ENCODE data around the gene MYO1A. TPM values are rescaled to one million over a fixed set of nuclear protein-coding genes. Genes with fewer than 3 reads are reported as not detected.

MYO1A gene
- total and polyA plus RNA-seq, 2 of the 13 experiments (the other 11 are each of a cell fraction or from before 2014, with no cell fraction given): 5.3 to 6.0 TPM

DNA sequence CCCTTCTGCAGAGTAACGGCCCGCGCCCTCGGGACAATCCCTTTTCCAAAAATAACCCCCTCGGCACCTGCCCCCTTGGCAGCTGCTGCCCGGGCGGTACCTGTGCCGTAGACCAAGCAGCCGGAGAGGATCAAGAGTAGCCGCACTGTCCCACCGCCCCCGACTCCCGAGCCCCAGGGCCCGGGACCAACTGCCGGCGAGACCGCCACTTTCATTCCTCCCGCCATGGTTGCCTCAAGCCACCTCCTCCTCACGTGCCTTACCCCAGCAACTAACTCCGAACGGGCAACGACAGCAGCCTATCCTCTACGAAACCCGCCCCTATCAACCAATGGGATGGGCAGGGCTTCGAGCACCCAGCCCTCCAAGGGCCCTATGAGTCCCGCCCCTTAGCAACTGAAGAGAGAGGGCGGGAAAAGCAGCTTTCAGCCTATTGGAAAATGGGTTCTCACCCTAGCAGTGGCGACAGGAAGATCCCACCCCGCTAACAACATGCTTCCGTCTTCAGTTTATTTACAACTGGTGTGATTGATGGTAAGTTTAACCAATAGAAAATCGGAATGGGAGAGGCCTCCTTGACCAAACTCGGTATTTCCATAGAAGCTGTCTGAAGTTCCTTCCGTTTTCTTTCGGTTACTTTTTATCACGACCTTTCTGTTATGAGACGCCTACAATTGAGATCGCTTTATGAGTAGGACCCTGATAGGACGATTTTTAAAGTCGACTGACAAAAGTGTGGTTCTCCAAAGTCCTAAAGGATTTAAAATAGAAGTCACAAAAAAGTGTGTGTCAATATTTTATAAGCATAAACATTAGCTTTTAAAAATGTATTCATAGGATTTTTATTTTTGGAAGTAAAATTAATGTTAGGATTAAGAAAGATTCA is 28.8 kb upstream of the MYO1A start, which contains the start of gene NEMP1 (continued):
- TF ChIP-seq, protein P1, sequence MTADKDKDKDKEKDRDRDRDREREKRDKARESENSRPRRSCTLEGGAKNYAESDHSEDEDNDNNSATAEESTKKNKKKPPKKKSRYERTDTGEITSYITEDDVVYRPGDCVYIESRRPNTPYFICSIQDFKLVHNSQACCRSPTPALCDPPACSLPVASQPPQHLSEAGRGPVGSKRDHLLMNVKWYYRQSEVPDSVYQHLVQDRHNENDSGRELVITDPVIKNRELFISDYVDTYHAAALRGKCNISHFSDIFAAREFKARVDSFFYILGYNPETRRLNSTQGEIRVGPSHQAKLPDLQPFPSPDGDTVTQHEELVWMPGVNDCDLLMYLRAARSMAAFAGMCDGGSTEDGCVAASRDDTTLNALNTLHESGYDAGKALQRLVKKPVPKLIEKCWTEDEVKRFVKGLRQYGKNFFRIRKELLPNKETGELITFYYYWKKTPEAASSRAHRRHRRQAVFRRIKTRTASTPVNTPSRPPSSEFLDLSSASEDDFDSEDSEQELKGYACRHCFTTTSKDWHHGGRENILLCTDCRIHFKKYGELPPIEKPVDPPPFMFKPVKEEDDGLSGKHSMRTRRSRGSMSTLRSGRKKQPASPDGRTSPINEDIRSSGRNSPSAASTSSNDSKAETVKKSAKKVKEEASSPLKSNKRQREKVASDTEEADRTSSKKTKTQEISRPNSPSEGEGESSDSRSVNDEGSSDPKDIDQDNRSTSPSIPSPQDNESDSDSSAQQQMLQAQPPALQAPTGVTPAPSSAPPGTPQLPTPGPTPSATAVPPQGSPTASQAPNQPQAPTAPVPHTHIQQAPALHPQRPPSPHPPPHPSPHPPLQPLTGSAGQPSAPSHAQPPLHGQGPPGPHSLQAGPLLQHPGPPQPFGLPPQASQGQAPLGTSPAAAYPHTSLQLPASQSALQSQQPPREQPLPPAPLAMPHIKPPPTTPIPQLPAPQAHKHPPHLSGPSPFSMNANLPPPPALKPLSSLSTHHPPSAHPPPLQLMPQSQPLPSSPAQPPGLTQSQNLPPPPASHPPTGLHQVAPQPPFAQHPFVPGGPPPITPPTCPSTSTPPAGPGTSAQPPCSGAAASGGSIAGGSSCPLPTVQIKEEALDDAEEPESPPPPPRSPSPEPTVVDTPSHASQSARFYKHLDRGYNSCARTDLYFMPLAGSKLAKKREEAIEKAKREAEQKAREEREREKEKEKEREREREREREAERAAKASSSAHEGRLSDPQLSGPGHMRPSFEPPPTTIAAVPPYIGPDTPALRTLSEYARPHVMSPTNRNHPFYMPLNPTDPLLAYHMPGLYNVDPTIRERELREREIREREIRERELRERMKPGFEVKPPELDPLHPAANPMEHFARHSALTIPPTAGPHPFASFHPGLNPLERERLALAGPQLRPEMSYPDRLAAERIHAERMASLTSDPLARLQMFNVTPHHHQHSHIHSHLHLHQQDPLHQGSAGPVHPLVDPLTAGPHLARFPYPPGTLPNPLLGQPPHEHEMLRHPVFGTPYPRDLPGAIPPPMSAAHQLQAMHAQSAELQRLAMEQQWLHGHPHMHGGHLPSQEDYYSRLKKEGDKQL (CRISPR knock-in tag; IDR thresholded peaks at IDR 0.05; ENCODE audit: low read depth): no peak
- no peak for TF ChIP-seq GPN1 (CRISPR knock-in tag; IDR thresholded peaks at IDR 0.05; ENCODE audit: borderline replicate concordance)
- TF ChIP-seq KDM3A (CRISPR knock-in tag; IDR thresholded peaks at IDR 0.05; ENCODE audit: low read depth): no peak
- no peak for TF ChIP-seq CENPX (CRISPR knock-in tag; IDR thresholded peaks at IDR 0.05)
- TF ChIP-seq NCOA2 (CRISPR knock-in tag; IDR thresholded peaks at IDR 0.05): no peak
- no peak for TF ChIP-seq MTA1 (CRISPR knock-in tag; IDR thresholded peaks at IDR 0.05; ENCODE audit: borderline replicate concordance)
- TF ChIP-seq TMF1 (CRISPR knock-in tag; IDR thresholded peaks at IDR 0.05; ENCODE audit: low read depth): 0 out of 2 replicates have a peak, but pooled peaks have one; percentile 70
- TF ChIP-seq, protein P2, sequence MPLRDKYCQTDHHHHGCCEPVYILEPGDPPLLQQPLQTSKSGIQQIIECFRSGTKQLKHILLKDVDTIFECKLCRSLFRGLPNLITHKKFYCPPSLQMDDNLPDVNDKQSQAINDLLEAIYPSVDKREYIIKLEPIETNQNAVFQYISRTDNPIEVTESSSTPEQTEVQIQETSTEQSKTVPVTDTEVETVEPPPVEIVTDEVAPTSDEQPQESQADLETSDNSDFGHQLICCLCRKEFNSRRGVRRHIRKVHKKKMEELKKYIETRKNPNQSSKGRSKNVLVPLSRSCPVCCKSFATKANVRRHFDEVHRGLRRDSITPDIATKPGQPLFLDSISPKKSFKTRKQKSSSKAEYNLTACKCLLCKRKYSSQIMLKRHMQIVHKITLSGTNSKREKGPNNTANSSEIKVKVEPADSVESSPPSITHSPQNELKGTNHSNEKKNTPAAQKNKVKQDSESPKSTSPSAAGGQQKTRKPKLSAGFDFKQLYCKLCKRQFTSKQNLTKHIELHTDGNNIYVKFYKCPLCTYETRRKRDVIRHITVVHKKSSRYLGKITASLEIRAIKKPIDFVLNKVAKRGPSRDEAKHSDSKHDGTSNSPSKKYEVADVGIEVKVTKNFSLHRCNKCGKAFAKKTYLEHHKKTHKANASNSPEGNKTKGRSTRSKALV (CRISPR knock-in tag; IDR thresholded peaks at IDR 0.05): no peak
- TF ChIP-seq E2F5 (CRISPR knock-in tag; conservative IDR thresholded peaks at IDR 0.05): peak; percentile 97
- no peak for TF ChIP-seq JUN (CRISPR knock-in tag; IDR thresholded peaks at IDR 0.05)
- TF ChIP-seq KDM2A (CRISPR knock-in tag; IDR thresholded peaks at IDR 0.05; ENCODE audit: borderline replicate concordance, low read depth): peak; percentile 63; the same call in 1 of the 2 replicates
- TF ChIP-seq NFATC3 (CRISPR knock-in tag; IDR thresholded peaks at IDR 0.05): no peak
- TF ChIP-seq ZNF777 (CRISPR knock-in tag; IDR thresholded peaks at IDR 0.05): no peak
- TF ChIP-seq BATF2 (CRISPR knock-in tag; IDR thresholded peaks at IDR 0.05): peak; percentile 44; the same call in 1 of the 2 replicates
- no peak for TF ChIP-seq KAT2B (IDR thresholded peaks at IDR 0.05; ENCODE audit: borderline replicate concordance, low read depth, low read length)
- TF ChIP-seq, protein P3, sequence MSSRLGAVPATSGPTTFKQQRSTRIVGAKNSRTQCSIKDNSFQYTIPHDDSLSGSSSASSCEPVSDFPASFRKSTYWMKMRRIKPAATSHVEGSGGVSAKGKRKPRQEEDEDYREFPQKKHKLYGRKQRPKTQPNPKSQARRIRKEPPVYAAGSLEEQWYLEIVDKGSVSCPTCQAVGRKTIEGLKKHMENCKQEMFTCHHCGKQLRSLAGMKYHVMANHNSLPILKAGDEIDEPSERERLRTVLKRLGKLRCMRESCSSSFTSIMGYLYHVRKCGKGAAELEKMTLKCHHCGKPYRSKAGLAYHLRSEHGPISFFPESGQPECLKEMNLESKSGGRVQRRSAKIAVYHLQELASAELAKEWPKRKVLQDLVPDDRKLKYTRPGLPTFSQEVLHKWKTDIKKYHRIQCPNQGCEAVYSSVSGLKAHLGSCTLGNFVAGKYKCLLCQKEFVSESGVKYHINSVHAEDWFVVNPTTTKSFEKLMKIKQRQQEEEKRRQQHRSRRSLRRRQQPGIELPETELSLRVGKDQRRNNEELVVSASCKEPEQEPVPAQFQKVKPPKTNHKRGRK (CRISPR knock-in tag; IDR thresholded peaks at IDR 0.05): no peak

All from HepG2 (cell line).